Measurements from ENCODE around the gene NEGR1.

DNA sequence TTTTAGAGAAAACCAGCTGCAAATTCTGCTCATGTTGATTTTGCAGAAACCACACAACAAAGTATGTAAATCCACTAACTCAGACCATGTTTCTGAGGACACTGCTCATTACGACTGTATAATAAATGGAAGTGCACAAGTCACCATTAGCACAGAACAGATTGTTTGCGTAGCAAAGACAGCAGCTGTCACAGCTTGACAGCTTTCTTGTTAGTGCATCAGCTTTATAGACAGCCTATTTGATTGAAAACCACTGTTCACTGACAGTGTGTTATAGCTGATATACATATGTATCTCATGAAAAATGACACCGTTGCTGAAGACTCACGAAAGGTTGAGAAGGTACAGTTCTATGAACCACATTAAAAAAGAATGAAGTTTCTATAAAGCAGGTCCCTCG lies 641.3 kb downstream of the NEGR1 start:
- TF ChIP-seq RAD21 (IDR thresholded peaks at IDR 0.05; ENCODE audit: low read depth) (no peak), POLR2A (IDR thresholded peaks at IDR 0.05; ENCODE audit: borderline replicate concordance, extremely low read depth, insufficient read depth, insufficient read length) (no peak), SIN3A (IDR thresholded peaks at IDR 0.05; ENCODE audit: low read depth) (no peak), ZFX (IDR thresholded peaks at IDR 0.05) (no peak), ZNF274 (IDR thresholded peaks at IDR 0.05; ENCODE audit: low read depth, low read length) (no peak), SRF (IDR thresholded peaks at IDR 0.05; ENCODE audit: low read depth) (no peak), EZH2 (IDR thresholded peaks at IDR 0.05) (no peak), TCF7L2 (IDR thresholded peaks at IDR 0.05; ENCODE audit: borderline replicate concordance, extremely low read depth, insufficient read depth, insufficient read length) (no peak), POLR2AphosphoS5 (IDR thresholded peaks at IDR 0.05; ENCODE audit: low read depth, low read length) (no peak), EZH2phosphoT487 (IDR thresholded peaks at IDR 0.05; ENCODE audit: borderline replicate concordance) (no peak), CEBPB (IDR thresholded peaks at IDR 0.05; ENCODE audit: low read depth) (no peak)
- TF ChIP-seq, protein P1, sequence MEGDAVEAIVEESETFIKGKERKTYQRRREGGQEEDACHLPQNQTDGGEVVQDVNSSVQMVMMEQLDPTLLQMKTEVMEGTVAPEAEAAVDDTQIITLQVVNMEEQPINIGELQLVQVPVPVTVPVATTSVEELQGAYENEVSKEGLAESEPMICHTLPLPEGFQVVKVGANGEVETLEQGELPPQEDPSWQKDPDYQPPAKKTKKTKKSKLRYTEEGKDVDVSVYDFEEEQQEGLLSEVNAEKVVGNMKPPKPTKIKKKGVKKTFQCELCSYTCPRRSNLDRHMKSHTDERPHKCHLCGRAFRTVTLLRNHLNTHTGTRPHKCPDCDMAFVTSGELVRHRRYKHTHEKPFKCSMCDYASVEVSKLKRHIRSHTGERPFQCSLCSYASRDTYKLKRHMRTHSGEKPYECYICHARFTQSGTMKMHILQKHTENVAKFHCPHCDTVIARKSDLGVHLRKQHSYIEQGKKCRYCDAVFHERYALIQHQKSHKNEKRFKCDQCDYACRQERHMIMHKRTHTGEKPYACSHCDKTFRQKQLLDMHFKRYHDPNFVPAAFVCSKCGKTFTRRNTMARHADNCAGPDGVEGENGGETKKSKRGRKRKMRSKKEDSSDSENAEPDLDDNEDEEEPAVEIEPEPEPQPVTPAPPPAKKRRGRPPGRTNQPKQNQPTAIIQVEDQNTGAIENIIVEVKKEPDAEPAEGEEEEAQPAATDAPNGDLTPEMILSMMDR (IDR thresholded peaks at IDR 0.05 in 2 of 3, conservative IDR thresholded peaks at IDR 0.05 in 1 of 3; ENCODE audit: borderline replicate concordance in 1 of 3, insufficient read depth in 1 of 3, low read depth in 2 of 3, low read length in 2 of 3), result no peak
- TF ChIP-seq, protein P2, sequence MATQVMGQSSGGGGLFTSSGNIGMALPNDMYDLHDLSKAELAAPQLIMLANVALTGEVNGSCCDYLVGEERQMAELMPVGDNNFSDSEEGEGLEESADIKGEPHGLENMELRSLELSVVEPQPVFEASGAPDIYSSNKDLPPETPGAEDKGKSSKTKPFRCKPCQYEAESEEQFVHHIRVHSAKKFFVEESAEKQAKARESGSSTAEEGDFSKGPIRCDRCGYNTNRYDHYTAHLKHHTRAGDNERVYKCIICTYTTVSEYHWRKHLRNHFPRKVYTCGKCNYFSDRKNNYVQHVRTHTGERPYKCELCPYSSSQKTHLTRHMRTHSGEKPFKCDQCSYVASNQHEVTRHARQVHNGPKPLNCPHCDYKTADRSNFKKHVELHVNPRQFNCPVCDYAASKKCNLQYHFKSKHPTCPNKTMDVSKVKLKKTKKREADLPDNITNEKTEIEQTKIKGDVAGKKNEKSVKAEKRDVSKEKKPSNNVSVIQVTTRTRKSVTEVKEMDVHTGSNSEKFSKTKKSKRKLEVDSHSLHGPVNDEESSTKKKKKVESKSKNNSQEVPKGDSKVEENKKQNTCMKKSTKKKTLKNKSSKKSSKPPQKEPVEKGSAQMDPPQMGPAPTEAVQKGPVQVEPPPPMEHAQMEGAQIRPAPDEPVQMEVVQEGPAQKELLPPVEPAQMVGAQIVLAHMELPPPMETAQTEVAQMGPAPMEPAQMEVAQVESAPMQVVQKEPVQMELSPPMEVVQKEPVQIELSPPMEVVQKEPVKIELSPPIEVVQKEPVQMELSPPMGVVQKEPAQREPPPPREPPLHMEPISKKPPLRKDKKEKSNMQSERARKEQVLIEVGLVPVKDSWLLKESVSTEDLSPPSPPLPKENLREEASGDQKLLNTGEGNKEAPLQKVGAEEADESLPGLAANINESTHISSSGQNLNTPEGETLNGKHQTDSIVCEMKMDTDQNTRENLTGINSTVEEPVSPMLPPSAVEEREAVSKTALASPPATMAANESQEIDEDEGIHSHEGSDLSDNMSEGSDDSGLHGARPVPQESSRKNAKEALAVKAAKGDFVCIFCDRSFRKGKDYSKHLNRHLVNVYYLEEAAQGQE (IDR thresholded peaks at IDR 0.05; ENCODE audit: low read depth), result no peak
- TF ChIP-seq, protein P3, sequence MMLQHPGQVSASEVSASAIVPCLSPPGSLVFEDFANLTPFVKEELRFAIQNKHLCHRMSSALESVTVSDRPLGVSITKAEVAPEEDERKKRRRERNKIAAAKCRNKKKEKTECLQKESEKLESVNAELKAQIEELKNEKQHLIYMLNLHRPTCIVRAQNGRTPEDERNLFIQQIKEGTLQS (IDR thresholded peaks at IDR 0.05), result no peak
